IMR-90 (cell line): ENCODE measurements around the gene UNC5B.

Experiments
- BHLHE40 ChIP-seq: fragments of 150-350 bp; IDR thresholded peaks from 2 replicates; pipeline ENCODE4 v1.6.1; 2016; ENCODE audit warnings: mild to moderate bottlenecking, low read depth, low read length
- CEBPB ChIP-seq: IDR thresholded peaks from 2 replicates; pipeline ENCODE4 v1.6.1; 2012; ENCODE audit warnings: low read depth, low read length, improper control_type of control experiment
- CTCF ChIP-seq: conservative IDR thresholded peaks from 2 replicates; pipeline ENCODE4 v1.5.1; 2012; ENCODE audit warnings: mild to moderate bottlenecking, low read depth, low read length, improper control_type of control experiment
- POLR2A ChIP-seq: IDR thresholded peaks from 2 replicates; pipeline ENCODE4 v1.6.1; 2012; ENCODE audit warnings: mild to moderate bottlenecking, low read depth, low read length
- RCOR1 ChIP-seq: IDR thresholded peaks from 2 replicates; pipeline ENCODE4 v1.6.1; 2012; ENCODE audit warnings: mild to moderate bottlenecking, low read length, improper control_type of control experiment; ENCODE audit not compliant: insufficient replicate concordance

GRCh38 chr10:71176661-71177060, 35.7 kb upstream of the UNC5B start:
- TF ChIP-seq POLR2A (no peak), CTCF (no peak), RCOR1 (no peak), BHLHE40 (no peak), CEBPB (no peak)
